Measurements from ENCODE around the gene RCCD1.
"Not testable (repeated sequence)": the region's sequence is repeated elsewhere in the genome, so short reads cannot be mapped to it uniquely, and the experiment has no call there.

RCCD1 gene, protein sequence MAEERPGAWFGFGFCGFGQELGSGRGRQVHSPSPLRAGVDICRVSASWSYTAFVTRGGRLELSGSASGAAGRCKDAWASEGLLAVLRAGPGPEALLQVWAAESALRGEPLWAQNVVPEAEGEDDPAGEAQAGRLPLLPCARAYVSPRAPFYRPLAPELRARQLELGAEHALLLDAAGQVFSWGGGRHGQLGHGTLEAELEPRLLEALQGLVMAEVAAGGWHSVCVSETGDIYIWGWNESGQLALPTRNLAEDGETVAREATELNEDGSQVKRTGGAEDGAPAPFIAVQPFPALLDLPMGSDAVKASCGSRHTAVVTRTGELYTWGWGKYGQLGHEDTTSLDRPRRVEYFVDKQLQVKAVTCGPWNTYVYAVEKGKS

DNA sequence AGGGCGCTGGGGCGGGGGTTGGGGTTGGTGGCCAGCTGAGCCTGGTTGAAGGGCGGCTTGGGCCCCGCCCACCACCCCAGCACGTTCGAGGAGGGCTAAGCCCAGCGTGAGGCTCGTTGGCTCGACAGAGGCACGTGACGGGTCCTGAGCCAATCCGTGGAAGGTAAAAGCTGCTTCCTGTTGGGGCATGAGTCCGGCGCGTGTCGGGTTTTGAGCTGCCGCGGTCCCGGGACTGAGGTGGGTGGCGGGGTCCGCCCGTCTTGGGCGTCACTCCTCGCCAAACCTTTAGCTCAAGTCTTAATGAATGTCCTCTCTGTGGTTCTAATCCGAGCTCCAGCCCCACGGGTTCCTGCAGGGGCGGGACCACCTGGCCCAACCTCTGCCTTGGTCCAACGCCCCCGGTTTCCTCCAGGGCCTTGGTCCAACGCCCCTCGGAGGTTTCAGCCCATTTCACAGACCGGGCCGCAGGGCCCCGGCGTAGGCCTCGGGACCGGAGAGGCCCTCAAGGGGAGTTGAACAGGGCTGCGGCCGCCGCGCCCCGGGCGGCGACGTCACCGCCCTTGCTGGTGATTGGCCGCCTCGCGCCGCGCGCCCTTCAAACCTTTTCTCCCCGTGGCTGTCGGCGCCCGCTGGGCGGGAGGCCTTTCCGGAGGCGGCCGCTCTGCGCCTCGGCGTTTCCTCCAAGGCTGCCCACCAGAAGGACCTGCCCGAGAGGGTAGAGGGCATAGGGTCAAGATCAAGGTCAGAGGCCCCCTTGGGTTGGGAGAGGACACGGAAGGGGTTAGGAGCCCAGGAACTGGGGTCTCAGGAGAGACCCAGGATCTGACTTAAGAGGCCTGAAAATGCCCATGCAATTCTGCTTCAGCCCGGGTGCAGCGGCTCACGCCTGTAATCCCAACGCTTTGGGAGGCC is at the start of gene RCCD1:
TSS of gene RCCD1 (plus strand) at position 173 of the 912 bp plus-strand sequence. CDS start 1,851 bp downstream, outside the sequence.
- DNase-seq, result peak; percentile 93

DNA sequence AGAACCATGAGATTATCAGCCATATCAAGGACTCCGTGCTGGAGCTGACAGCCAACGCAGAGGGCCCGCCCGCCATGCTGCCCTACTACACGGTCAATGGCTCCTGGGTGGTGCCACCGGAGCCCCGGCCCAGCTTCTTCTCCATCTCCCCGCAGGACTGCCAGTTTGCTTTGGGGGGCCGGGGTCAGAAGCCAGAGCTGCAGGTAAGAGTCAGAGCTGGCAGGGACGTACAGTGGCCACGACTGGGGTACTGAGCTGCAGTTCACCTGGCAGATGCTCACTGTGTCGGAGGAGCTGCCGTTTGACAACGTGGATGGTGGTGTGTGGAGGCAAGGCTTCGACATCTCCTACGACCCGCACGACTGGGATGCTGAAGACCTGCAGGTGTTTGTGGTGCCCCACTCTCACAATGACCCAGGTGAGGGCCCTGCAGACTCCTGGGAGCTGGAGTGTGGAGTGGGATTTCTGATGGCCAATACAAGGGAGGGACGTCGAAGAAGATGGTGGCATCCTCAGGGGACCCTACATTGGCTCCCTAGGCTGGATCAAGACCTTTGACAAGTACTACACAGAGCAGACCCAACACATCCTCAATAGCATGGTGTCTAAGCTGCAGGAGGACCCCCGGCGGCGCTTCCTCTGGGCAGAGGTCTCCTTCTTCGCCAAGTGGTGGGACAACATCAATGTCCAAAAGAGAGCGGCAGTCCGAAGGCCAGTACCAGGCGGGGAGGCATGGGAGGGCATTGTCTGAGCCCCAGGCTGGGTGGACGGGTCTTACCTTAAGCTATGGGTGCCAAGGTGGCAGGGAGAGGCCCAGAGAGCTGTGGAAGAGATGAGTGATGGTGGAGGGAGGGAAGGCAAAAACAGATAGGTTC is 49.1 kb upstream of the RCCD1 start:
- no peak for DNase-seq

DNA sequence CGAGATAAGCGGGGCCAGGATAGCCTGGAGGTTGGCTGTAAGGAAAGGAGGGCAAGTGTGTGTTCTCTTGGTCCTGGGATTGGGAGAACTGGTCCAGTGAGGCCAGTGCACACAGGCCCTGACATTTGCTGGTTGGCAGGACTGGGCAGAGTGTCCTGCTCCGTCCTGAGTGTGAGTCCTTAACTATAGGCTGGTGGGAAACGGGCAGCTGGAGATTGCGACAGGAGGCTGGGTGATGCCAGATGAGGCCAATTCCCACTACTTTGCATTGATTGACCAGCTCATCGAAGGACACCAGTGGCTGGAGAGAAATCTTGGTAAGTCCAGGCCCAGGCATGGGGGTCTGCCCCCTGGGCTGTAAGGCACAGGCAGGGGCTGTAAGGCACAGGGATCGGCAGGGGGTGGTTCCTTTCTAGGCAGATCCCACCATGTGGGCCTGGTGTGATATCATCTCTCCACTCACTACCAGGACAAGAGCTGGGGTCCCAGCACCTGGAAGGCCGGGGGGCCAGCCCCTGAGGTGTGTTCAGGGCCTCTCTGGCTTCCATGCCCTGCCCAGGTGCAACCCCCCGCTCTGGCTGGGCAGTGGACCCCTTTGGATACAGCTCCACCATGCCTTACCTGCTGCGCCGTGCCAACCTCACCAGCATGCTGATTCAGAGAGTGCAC is 48.4 kb upstream of the RCCD1 start:
- no peak for DNase-seq

DNA sequence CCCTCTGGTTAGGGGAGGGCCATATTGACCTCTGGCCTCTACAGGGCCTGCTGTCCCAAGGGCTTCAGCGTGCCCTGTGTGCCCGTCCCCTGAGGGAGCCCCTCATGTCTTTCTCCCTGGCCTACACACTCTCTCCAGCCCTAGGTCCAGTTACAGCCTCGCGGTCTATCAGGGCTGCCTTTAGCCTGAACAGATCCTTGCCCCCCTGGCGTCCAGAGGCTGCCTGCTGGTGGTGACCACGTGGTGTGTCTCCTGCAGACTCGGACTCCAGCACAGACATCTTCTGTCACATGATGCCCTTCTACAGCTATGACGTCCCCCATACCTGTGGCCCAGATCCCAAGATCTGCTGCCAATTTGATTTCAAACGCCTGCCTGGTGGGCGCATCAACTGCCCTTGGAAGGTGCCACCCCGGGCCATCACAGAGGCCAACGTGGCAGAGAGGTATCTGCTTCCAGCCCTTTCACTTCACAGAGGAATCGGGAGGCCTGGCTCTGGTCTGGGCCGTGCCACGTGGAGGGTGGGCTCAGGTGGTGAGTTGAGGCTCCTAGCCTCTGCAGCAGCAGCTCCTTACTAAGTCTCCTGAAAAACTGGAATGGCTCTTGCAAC is 47.5 kb upstream of the RCCD1 start:
- DNase-seq, result no peak

DNA sequence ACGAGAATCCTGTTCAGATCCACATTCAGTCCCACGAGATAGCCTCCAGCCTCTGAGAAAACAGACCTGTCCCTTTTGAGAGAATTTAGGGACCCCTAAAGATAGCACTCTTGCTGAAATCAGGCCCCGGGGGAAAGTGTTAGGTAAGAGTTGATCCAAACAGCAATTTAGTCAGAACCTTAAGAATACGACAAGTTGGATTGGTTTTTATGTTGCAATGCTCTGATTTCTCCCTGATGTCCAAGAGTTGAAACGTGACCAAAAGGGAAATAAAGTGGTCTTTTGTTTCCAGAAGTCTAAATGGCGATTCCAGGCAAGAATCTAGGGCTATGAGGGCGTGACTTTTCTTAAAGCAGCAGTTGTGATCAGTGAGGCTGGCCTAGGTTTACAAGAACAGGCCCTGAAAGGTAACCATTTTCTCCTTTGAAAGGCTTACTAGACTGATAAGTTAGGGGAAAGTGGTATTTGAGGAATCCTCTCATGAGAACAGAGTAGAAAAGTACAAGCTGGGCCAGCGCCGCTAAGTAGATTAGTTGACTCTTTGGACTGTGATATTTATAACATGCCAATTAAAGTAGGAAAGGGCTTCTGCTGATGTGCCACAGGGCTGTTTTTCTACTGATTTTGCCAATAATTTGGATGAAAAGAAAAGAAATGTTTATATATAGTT is 46.7 kb upstream of the RCCD1 start:
- DNase-seq, result no peak

DNA sequence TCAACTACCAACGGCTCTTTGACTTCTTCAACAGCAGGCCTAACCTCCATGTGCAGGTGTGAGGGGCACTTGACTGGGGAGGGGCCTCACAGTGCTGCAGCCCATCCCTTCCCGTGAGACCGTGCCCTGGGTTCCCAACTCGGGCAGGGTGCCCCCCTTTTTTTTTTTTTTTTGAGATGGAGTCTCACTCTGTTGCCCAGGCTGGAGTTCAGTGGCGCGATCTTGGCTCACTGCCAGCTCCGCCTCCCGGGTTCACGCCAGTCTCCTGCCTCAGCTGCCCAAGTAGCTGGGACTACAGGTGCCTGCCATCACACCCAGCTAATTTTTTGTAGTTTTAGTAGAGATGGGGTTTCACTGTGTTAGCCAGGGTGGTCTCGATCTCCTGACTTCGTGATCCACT is 45.2 kb upstream of the RCCD1 start:
- not testable (repeated sequence) for DNase-seq

DNA sequence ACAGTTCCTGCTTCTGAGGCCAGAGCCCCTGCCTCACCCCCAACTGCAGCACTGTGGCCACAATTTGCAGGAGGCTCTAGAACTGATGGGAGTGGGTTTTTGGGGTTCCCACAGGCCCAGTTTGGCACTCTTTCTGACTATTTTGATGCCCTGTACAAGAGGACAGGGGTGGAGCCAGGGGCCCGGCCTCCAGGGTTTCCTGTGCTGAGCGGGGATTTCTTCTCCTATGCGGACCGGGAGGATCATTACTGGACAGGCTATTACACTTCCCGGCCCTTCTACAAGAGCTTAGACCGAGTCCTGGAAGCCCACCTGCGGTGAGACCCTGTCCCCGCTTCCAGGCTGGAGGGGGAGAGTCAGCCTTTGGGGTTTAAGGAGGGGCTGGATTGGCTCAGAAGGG is 44.7 kb upstream of the RCCD1 start:
- no peak for DNase-seq

DNA sequence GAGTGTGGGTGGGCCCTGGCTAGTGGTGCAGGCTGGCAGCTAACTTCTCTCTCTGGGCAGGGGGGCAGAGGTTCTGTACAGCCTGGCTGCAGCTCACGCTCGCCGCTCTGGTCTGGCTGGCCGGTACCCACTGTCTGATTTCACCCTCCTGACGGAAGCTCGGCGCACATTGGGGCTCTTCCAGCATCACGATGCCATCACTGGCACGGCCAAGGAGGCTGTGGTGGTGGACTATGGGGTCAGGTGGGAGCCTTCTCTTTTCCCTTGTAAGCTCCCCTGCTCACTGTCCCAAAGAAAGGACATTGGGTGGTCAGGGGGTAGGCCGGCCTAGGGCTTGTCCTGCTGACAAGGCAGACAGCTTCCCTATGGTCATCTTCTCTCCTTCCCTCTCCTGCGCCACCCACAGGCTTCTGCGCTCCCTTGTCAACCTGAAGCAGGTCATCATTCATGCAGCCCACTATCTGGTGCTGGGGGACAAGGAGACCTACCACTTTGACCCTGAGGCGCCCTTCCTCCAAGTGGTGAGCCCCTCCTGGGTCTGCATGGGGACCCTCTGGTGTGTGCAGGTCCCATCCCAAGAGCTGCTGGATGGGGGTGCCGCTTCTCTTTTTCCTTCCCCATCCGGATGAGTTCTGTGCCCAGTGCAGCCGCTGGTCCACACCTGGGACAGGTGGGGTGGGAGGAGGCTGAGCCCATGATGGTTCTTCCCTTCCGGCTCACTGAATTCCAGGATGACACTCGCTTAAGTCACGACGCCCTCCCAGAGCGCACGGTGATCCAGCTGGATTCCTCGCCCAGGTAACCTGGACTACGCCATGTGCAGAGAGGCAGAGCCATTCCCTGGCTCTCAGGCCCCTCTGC is 44.0 kb upstream of the RCCD1 start:
- DNase-seq, result no peak

DNA sequence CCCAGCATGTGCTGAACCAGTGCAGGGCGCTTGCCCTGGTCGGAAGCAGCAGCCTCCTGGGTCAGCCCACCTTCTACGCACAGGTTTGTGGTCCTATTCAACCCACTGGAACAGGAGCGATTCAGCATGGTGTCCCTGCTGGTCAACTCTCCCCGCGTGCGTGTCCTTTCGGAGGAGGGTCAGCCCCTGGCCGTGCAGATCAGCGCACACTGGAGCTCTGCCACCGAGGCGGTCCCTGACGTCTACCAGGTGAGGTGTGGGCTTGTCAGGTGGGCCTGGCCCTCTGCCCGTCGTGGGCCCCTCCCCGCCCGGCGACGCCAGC is 43.4 kb upstream of the RCCD1 start:
- DNase-seq, result no peak

DNA sequence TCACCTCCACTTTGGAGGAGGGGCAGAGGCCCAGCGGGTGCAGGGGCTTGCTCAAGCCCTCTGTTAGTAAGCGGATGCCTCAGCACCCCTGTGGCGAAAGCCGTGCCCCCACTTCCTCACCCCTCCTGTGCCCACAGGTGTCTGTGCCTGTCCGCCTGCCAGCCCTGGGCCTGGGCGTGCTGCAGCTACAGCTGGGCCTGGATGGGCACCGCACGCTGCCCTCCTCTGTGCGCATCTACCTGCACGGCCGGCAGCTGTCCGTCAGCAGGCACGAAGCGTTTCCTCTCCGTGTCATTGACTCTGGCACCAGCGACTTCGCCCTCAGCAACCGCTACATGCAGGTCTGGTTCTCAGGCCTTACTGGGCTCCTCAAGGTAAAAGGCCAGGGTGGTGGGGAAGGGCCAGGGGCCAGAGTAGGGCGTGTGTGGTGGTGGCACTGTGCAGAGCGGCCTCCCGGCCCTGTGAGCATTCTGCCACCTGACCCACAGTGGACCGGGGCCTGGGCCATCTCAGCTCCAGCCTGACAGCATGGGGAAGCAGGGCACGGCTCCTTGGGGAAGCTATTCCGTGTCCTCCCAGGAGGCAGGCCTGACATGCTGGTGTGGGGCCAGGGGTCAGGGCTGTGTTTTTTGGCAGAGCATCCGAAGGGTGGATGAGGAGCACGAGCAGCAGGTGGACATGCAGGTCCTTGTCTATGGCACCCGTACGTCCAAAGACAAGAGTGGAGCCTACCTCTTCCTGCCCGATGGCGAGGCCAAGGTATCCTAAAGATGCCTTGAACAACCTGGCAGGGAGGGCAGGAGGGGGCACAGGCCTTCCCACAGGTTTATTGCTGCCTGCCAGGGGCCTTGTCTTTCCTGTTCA is 42.5 kb upstream of the RCCD1 start:
- no peak for DNase-seq

DNA sequence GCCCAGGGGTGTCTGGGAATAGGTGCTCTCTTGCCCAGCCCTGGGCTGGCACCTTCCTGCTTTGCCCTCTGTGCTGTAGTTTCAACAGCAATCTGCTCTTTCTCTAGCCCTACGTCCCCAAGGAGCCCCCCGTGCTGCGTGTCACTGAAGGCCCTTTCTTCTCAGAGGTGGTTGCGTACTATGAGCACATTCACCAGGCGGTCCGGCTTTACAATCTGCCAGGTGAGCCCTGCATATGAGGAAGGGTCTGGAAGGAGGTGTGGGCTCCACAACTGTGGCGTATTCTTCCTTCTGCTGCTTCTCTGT is 42.0 kb upstream of the RCCD1 start:
- no peak for DNase-seq

DNA sequence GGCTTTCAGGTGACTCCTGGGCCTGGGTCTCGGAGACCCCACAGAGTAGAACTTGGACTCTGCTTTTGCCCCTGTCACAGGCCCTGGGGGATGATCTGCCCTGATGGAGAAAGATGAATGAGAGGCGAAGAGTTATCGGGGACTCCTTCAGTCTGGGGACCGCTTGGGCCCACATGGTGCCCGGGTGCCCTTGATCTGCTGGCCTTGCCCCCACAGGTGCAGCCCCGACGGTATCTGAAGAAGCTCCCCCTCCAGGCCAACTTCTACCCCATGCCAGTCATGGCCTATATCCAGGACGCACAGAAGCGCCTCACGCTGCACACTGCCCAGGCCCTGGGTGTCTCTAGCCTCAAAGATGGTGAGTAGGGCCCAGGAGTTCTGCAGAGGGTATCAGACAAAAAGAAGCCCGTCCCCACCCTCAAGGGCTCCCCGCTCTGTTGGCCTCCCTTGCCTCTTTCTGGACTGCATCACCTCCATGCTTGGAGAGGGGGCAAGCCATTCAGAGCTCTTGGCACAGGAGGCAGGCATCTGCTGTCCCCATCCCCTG is 41.2 kb upstream of the RCCD1 start:
- no peak for DNase-seq

DNA sequence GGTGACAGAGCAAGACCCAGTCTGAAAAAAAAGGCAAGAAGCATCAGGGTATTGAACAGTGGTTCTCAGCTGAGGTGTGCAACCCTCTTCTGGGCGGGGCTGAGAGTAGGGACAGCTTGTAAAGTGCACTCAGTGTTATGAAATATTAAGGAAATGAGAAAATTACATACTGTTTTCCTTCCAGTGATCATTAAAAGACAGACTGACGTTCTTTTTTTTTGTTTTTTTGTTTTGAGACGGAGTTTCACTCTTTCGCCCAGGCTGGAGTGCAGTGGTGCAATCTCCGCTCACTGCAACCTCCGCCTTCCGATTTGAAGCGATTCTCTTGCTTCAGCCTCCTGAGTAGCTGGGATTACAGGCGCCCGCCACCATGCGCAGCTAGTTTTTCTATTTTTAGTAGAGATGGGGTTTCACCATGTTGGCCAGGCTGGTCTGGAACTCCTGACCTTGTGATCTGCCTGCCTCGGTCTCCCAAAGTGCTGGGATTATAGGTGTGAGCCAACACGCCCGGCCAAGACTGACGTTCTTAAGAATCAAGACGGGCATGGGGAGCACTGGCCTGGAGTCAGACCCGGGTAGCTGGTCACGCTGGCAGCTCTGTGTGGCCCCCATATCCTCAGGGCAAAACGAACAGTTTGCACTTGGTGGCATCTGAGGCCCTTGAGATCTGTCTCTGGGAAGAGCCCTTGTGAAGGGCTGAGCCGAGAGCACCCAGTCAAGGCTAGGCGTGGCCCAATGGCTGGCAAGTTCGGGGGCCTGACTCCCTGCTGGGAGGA is 40.2 kb upstream of the RCCD1 start:
- DNase-seq, result no peak

DNA sequence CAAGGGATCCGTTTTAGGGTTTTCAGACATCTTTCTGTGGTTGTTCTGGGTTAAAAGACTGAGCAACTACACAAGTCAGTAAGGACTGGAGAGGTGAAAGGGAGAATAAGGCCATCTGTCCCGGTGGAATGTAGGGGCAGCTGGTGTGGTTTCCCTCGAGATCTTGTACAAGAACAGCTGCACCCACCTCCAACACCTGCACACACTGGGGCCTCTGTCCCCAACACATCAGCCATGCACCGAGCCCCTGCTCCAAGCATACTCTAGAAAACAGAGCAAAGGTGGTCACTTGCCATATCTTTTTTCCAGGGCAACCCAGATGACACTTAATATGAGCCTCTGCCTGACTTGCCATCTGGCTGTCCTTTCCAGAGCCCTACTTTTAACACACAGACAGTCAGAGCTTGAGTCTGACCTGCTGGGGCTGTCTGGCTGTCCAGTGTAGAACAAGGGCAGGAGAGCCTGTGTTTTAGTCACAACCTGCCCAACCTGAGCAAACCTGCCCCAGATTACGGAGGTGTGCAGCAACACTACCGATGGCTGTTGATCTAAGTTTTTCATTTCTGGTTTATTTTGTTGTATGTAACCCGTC is 39.4 kb upstream of the RCCD1 start:
- peak; percentile 15 for DNase-seq

DNA sequence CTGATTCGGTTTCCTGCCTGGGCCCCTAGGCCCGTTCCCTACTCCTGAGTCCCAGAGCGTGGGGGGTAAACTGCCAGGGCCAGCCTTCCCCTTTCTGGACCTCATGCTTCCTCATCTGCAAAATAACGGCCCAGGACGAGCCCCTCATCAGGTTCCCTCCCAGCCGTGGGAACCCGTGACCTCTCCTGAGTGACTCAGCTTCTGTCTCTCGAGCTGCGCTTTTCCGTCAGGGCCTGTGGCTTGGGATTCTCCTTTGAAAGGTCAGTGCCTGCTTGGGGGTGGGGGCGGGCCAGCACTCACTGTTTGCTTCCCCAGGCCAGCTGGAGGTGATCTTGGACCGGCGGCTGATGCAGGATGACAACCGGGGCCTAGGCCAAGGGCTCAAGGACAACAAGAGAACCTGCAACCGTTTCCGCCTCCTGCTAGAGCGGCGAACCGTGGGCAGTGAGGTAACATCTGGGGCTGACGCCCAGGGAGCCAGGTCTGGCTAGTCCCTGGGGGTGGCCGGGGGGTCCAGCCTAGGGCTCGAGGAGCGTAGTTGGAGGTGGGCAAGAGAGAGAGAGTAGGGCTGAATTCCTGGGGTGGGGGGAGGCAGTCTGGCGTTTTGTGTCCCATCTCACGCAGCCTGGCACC is 38.8 kb upstream of the RCCD1 start:
- no peak for DNase-seq

DNA sequence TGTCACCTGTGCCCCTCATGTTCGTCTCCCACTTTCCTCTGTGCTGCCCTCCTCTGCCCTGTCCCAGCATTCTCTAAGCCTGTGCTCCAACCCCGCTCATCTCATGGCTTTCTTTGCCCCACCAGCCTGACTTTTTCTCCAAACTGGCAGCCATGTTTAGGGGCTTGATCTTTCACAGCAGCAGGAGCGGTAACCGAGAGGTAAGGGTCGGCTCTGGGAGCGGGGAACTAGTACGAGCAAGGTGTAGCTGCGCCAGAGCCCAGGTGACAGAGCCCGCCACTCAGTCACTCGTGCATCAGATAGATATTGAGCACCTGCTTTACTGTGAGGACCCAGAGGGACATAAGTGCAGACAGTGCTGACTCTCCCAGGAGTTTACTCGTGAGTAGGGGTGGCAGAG is 38.2 kb upstream of the RCCD1 start:
- no peak for DNase-seq

DNA sequence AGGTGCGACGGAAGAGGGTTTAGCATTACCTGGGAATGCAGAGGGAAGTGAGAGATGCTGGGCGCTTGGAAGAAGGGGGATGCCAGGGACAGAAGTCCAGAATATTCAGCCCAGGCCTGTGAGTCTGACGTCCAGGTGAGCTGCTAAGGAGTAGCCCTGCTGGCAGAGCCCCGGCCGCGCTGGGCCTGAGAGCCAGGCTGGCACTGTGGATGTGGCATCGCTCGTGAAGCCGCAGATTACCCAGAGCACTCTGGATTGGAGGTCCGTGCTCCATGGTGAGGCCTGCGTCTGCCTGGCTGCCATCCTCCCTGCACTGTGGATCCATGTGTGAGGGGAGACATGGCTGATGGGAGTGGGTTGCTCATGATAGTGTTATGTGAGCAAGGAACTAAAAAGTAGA is 37.1 kb upstream of the RCCD1 start:
- DNase-seq, result no peak

All from NCI-H2171 (cell line).